ENCODE measurements around the gene ABLIM2. TPM values are rescaled to one million over a fixed set of nuclear protein-coding genes. Genes with fewer than 3 reads are reported as not detected.

The ABLIM2 gene
- polyA plus RNA-seq, 2 donors = 12.4 to 14.4 TPM

- peaks cover 0 to 2% of the 10 kb centered on the region in 2 donors for H3K36me3 ChIP-seq (ENCODE audit: control insufficient read depth in 2 of 2, insufficient read depth in 2 of 2, low read length in 1 of 2)
- peaks cover 0 to 3% of the 10 kb centered on the region in 2 donors for H3K4me1 ChIP-seq (ENCODE audit: control insufficient read depth in 2 of 2, insufficient read depth in 2 of 2, low read length in 1 of 2)
- no peak overlapping the region for H3K27ac ChIP-seq (ENCODE audit: low read depth in 2 of 2, low read length in 1 of 2)
- H3K27me3 ChIP-seq (ENCODE audit: control insufficient read depth in 1 of 2, insufficient read depth in 2 of 2, low read length in 2 of 2) = no peaks in the 10 kb centered on the region
- peaks cover 5 to 17% of the 10 kb centered on the region in 2 donors for H3K9me3 ChIP-seq (ENCODE audit: control insufficient read depth in 2 of 2, insufficient read depth in 1 of 2, low read depth in 1 of 2, low read length in 1 of 2)
- H3K4me3 ChIP-seq (ENCODE audit: low read depth in 1 of 2, low read length in 2 of 2) = no peak overlapping the region
- WGBS, 2 donors = 90 to 93% methylated on average over 13 of the region's 13 CpGs
Observed at GRCh38 chr4:8066336-8066931, 92.2 kb downstream of the ABLIM2 start.

GRCh38 chr4:8063974-8064563, 94.5 kb downstream of the ABLIM2 start:
- WGBS, 2 donors = 93 to 94% methylated on average over 9 of the region's 9 CpGs
- Histone ChIP-seq H3K27ac (ENCODE audit: low read depth in 2 of 2, low read length in 1 of 2) (no peak overlapping the region), H3K9me3 (ENCODE audit: control insufficient read depth in 2 of 2, insufficient read depth in 1 of 2, low read depth in 1 of 2, low read length in 1 of 2) (peaks cover 5 to 17% of the 10 kb centered on the region in 2 donors), H3K4me3 (ENCODE audit: low read depth in 1 of 2, low read length in 2 of 2) (no peak overlapping the region), H3K36me3 (ENCODE audit: control insufficient read depth in 2 of 2, insufficient read depth in 2 of 2, low read length in 1 of 2) (peaks cover 0 to 4% of the 10 kb centered on the region in 2 donors), H3K27me3 (ENCODE audit: control insufficient read depth in 1 of 2, insufficient read depth in 2 of 2, low read length in 2 of 2) (no peaks in the 10 kb centered on the region), H3K4me1 (ENCODE audit: control insufficient read depth in 2 of 2, insufficient read depth in 2 of 2, low read length in 1 of 2) (no peaks in the 10 kb centered on the region)

- H3K36me3 ChIP-seq (ENCODE audit: control insufficient read depth in 2 of 2, insufficient read depth in 2 of 2, low read length in 1 of 2) = peaks cover 0 to 4% of the 10 kb centered on the region in 2 donors
- H3K4me1 ChIP-seq (ENCODE audit: control insufficient read depth in 2 of 2, insufficient read depth in 2 of 2, low read length in 1 of 2) = no peaks in the 10 kb centered on the region
- H3K9me3 ChIP-seq (ENCODE audit: control insufficient read depth in 2 of 2, insufficient read depth in 1 of 2, low read depth in 1 of 2, low read length in 1 of 2) = peaks cover 5 to 17% of the 10 kb centered on the region in 2 donors
- no peak overlapping the region for H3K4me3 ChIP-seq (ENCODE audit: low read depth in 1 of 2, low read length in 2 of 2)
- WGBS, 2 donors = 71 to 84% methylated on average over 8 of the region's 8 CpGs
- no peaks in the 10 kb centered on the region for H3K27me3 ChIP-seq (ENCODE audit: control insufficient read depth in 1 of 2, insufficient read depth in 2 of 2, low read length in 2 of 2)
- no peak overlapping the region for H3K27ac ChIP-seq (ENCODE audit: low read depth in 2 of 2, low read length in 1 of 2)
Observed at GRCh38 chr4:8061573-8061972, 97.0 kb downstream of the ABLIM2 start.

GRCh38 chr4:8061145-8061544, 97.5 kb downstream of the ABLIM2 start:
- no peak overlapping the region for H3K4me3 ChIP-seq (ENCODE audit: low read depth in 1 of 2, low read length in 2 of 2)
- 61 to 79% methylated on average over 7 of the region's 7 CpGs for WGBS, 2 donors

GRCh38 chr4:8060632-8061031, 98.0 kb downstream of the ABLIM2 start:
- peaks cover 0 to 4% of the 10 kb centered on the region in 2 donors for H3K36me3 ChIP-seq (ENCODE audit: control insufficient read depth in 2 of 2, insufficient read depth in 2 of 2, low read length in 1 of 2)
- H3K27ac ChIP-seq (ENCODE audit: low read depth in 2 of 2, low read length in 1 of 2) = no peak overlapping the region
- no peaks in the 10 kb centered on the region for H3K27me3 ChIP-seq (ENCODE audit: control insufficient read depth in 1 of 2, insufficient read depth in 2 of 2, low read length in 2 of 2)
- peaks cover 5 to 17% of the 10 kb centered on the region in 2 donors for H3K9me3 ChIP-seq (ENCODE audit: control insufficient read depth in 2 of 2, insufficient read depth in 1 of 2, low read depth in 1 of 2, low read length in 1 of 2)
- H3K4me1 ChIP-seq (ENCODE audit: control insufficient read depth in 2 of 2, insufficient read depth in 2 of 2, low read length in 1 of 2) = no peaks in the 10 kb centered on the region
- no peak overlapping the region for H3K4me3 ChIP-seq (ENCODE audit: low read depth in 1 of 2, low read length in 2 of 2)
- 89 to 90% methylated on average over 18 of the region's 18 CpGs for WGBS, 2 donors

More at GRCh38 chr4:8061145-8061544, 97.5 kb downstream of the ABLIM2 start:
- H3K9me3 ChIP-seq (ENCODE audit: control insufficient read depth in 2 of 2, insufficient read depth in 1 of 2, low read depth in 1 of 2, low read length in 1 of 2) = peaks cover 5 to 17% of the 10 kb centered on the region in 2 donors
- H3K4me1 ChIP-seq (ENCODE audit: control insufficient read depth in 2 of 2, insufficient read depth in 2 of 2, low read length in 1 of 2) = no peaks in the 10 kb centered on the region
- H3K27ac ChIP-seq (ENCODE audit: low read depth in 2 of 2, low read length in 1 of 2) = no peak overlapping the region
- peaks cover 0 to 4% of the 10 kb centered on the region in 2 donors for H3K36me3 ChIP-seq (ENCODE audit: control insufficient read depth in 2 of 2, insufficient read depth in 2 of 2, low read length in 1 of 2)
- H3K27me3 ChIP-seq (ENCODE audit: control insufficient read depth in 1 of 2, insufficient read depth in 2 of 2, low read length in 2 of 2) = no peaks in the 10 kb centered on the region

GRCh38 chr4:8058031-8058479, 100.6 kb downstream of the ABLIM2 start:
- H3K9me3 ChIP-seq (ENCODE audit: control insufficient read depth in 2 of 2, insufficient read depth in 1 of 2, low read depth in 1 of 2, low read length in 1 of 2) = peaks cover 0 to 10% of the 10 kb centered on the region in 2 donors
- H3K4me1 ChIP-seq (ENCODE audit: control insufficient read depth in 2 of 2, insufficient read depth in 2 of 2, low read length in 1 of 2) = no peaks in the 10 kb centered on the region
- H3K27me3 ChIP-seq (ENCODE audit: control insufficient read depth in 1 of 2, insufficient read depth in 2 of 2, low read length in 2 of 2) = no peaks in the 10 kb centered on the region
- no peak overlapping the region for H3K4me3 ChIP-seq (ENCODE audit: low read depth in 1 of 2, low read length in 2 of 2)
- WGBS, 2 donors = 92 to 95% methylated on average over 18 of the region's 18 CpGs
- peaks cover 0 to 4% of the 10 kb centered on the region in 2 donors for H3K36me3 ChIP-seq (ENCODE audit: control insufficient read depth in 2 of 2, insufficient read depth in 2 of 2, low read length in 1 of 2)
- no peak overlapping the region for H3K27ac ChIP-seq (ENCODE audit: low read depth in 2 of 2, low read length in 1 of 2)

- Histone ChIP-seq H3K36me3 (ENCODE audit: control insufficient read depth in 2 of 2, insufficient read depth in 2 of 2, low read length in 1 of 2) (no peaks in the 10 kb centered on the region), H3K27ac (ENCODE audit: low read depth in 2 of 2, low read length in 1 of 2) (no peak overlapping the region), H3K9me3 (ENCODE audit: control insufficient read depth in 2 of 2, insufficient read depth in 1 of 2, low read depth in 1 of 2, low read length in 1 of 2) (peaks cover 0 to 8% of the 10 kb centered on the region in 2 donors), H3K4me3 (ENCODE audit: low read depth in 1 of 2, low read length in 2 of 2) (no peak overlapping the region), H3K27me3 (ENCODE audit: control insufficient read depth in 1 of 2, insufficient read depth in 2 of 2, low read length in 2 of 2) (no peaks in the 10 kb centered on the region), H3K4me1 (ENCODE audit: control insufficient read depth in 2 of 2, insufficient read depth in 2 of 2, low read length in 1 of 2) (peaks cover 0 to 5% of the 10 kb centered on the region in 2 donors)
- WGBS, 2 donors = 87% methylated on average over 6 of the region's 6 CpGs
Observed at GRCh38 chr4:8055206-8055605, 103.4 kb downstream of the ABLIM2 start.

GRCh38 chr4:8053688-8054449, 104.7 kb downstream of the ABLIM2 start:
- Histone ChIP-seq H3K4me1 (ENCODE audit: control insufficient read depth in 2 of 2, insufficient read depth in 2 of 2, low read length in 1 of 2) (peaks cover 0 to 6% of the 10 kb centered on the region in 2 donors), H3K27ac (ENCODE audit: low read depth in 2 of 2, low read length in 1 of 2) (no peak overlapping the region), H3K36me3 (ENCODE audit: control insufficient read depth in 2 of 2, insufficient read depth in 2 of 2, low read length in 1 of 2) (no peaks in the 10 kb centered on the region), H3K27me3 (ENCODE audit: control insufficient read depth in 1 of 2, insufficient read depth in 2 of 2, low read length in 2 of 2) (no peaks in the 10 kb centered on the region), H3K4me3 (ENCODE audit: low read depth in 1 of 2, low read length in 2 of 2) (no peak overlapping the region), H3K9me3 (ENCODE audit: control insufficient read depth in 2 of 2, insufficient read depth in 1 of 2, low read depth in 1 of 2, low read length in 1 of 2) (peaks cover 0 to 8% of the 10 kb centered on the region in 2 donors)
- 88% methylated on average over 18 of the region's 18 CpGs for WGBS, 2 donors

GRCh38 chr4:8052160-8052691, 106.4 kb downstream of the ABLIM2 start:
- no peaks in the 10 kb centered on the region for H3K27me3 ChIP-seq (ENCODE audit: control insufficient read depth in 1 of 2, insufficient read depth in 2 of 2, low read length in 2 of 2)
- H3K36me3 ChIP-seq (ENCODE audit: control insufficient read depth in 2 of 2, insufficient read depth in 2 of 2, low read length in 1 of 2) = no peaks in the 10 kb centered on the region
- no peak overlapping the region for H3K27ac ChIP-seq (ENCODE audit: low read depth in 2 of 2, low read length in 1 of 2)
- 91 to 92% methylated on average over 9 of the region's 9 CpGs for WGBS, 2 donors
- no peak overlapping the region for H3K4me3 ChIP-seq (ENCODE audit: low read depth in 1 of 2, low read length in 2 of 2)
- peaks cover 0 to 6% of the 10 kb centered on the region in 2 donors for H3K4me1 ChIP-seq (ENCODE audit: control insufficient read depth in 2 of 2, insufficient read depth in 2 of 2, low read length in 1 of 2)
- H3K9me3 ChIP-seq (ENCODE audit: control insufficient read depth in 2 of 2, insufficient read depth in 1 of 2, low read depth in 1 of 2, low read length in 1 of 2) = peaks cover 0 to 8% of the 10 kb centered on the region in 2 donors

All from esophagus (tissue), 2 donors.